K562 (cell line): ENCODE measurements around the gene RNF2. TPM values are rescaled to one million over a fixed set of nuclear protein-coding genes. Genes with fewer than 3 reads are reported as not detected.
"Not testable (repeated sequence)": the region's sequence is repeated elsewhere in the genome, so short reads cannot be mapped to it uniquely, and the experiment has no call there.

Experiments
- ATAC-seq: fragments of 200-7000 bp; cut with Tn5 transposase; 3 replicates; pipeline ENCODE4 v1.9.1; 2020; ENCODE audit warnings: moderate library complexity
- BruUV-seq: library from RNA; stranded (reverse); fragments of 400-500 nt; replicated peaks from 2 replicates; lab custom pipeline; 2021; lab: Mats Ljungman, UMichigan
- CTCF ChIA-PET: fragments of 300-600 bp; formaldehyde crosslinking; extraction: SDS; loops from one replicate; lab custom pipeline; 2021; ENCODE audit warnings: low intra/inter-chr PET ratio; lab: Yijun Ruan, JAX
- POLR2A ChIA-PET: fragments of 300-600, 350-650 bp; sonication (Branson Sonifier 250); formaldehyde crosslinking; extraction: SDS; loops from one replicate; lab custom pipeline; 2021; ENCODE audit warnings: antibody characterized with exemption, inconsistent platforms; lab: Yijun Ruan, JAX
- DNase-seq, 4 experiments: peaks; one replicate each; pipeline versions ENCODE4 v3.0.0 to v3.0.0-alpha.2; 2011 to 2018; ENCODE audit warnings: low spot score in 3 of 4, mixed read lengths in 3 of 4; ENCODE audit errors: extremely low read depth in 1 of 4
- FAIRE-seq: peaks from 2 replicates; lab custom pipeline; 2011; peaks lifted over from hg19 to GRCh38; lab: Jason Lieb, UNC
- H2AFZ ChIP-seq: 2 replicates; pipeline ENCODE4 v1.6.0; 2011; ENCODE audit warnings: low read depth, low read length, control low read depth, inconsistent platforms
- H3K27ac ChIP-seq: fragments of 200-600 bp; 3 replicates; pipeline ENCODE4 v1.8.0; 2011; ENCODE audit warnings: low read depth, mild to moderate bottlenecking, control low read depth, inconsistent platforms, low read length, moderate library complexity, mixed read lengths; ENCODE audit errors: extremely low read depth
- H3K27me3 ChIP-seq, 2 experiments: fragments of 300-600 bp in 1 of 2; 2 replicates in 1 of 2; 3 replicates in 1 of 2; pipeline versions ENCODE4 v1.6.0 to v1.8.0; 2011; ENCODE audit warnings: inconsistent platforms in 2 of 2, low read length in 2 of 2, mild to moderate bottlenecking in 1 of 2, mixed read lengths in 1 of 2, moderate library complexity in 1 of 2; ENCODE audit not compliant: control insufficient read depth in 2 of 2, insufficient read depth in 2 of 2
- H3K36me3 ChIP-seq: fragments of 300-600 bp; 3 replicates; pipeline ENCODE4 v1.8.0; 2011; ENCODE audit warnings: mild to moderate bottlenecking, low read length, inconsistent platforms; ENCODE audit not compliant: control insufficient read depth, insufficient read depth
- H3K4me1 ChIP-seq, 2 experiments: fragments of 200-600 bp in 1 of 2; replicated peaks in 1 of 2; 2 replicates in 1 of 2; 3 replicates in 1 of 2; pipeline versions ENCODE4 v1.5.1 to v1.8.0; 2011; ENCODE audit warnings: inconsistent platforms in 2 of 2, low read length in 2 of 2, mild to moderate bottlenecking in 1 of 2, mixed read lengths in 1 of 2, moderate library complexity in 1 of 2; ENCODE audit not compliant: control insufficient read depth in 2 of 2, insufficient read depth in 2 of 2
- H3K4me2 ChIP-seq: 2 replicates; pipeline ENCODE4 v1.6.1; 2011; ENCODE audit warnings: low read length, control low read depth, inconsistent platforms, mixed read lengths; ENCODE audit not compliant: insufficient read depth
- H3K4me3 ChIP-seq: fragments of 200-600 bp; sonication (generic), shearing (Covaris generic); 2 replicates; pipeline ENCODE4 v1.5.1; 2016; ENCODE audit warnings: control low read depth, inconsistent platforms
- H3K79me2 ChIP-seq: fragments of 200-600 bp; 3 replicates; pipeline ENCODE4 v1.8.0; 2011; ENCODE audit warnings: low read length, inconsistent platforms; ENCODE audit not compliant: control insufficient read depth, insufficient read depth
- H3K9ac ChIP-seq, 2 experiments: 2 replicates each; pipeline versions ENCODE4 v1.6.0 to v1.6.1; 2011; ENCODE audit warnings: low read depth in 2 of 2, low read length in 2 of 2, control low read depth in 1 of 2, inconsistent platforms in 1 of 2, mild to moderate bottlenecking in 1 of 2, mixed read lengths in 1 of 2; ENCODE audit not compliant: insufficient read depth in 1 of 2
- H3K9me1 ChIP-seq: one replicate; pipeline ENCODE4 v1.6.0; 2011; ENCODE audit warnings: inconsistent platforms, mild to moderate bottlenecking, low read length, moderate library complexity; ENCODE audit not compliant: control insufficient read depth, insufficient read depth
- H3K9me3 ChIP-seq: replicated peaks from 2 replicates; pipeline ENCODE4 v1.5.1; 2011; ENCODE audit warnings: low read depth, low read length, inconsistent platforms; ENCODE audit not compliant: control insufficient read depth, insufficient read depth
- H4K20me1 ChIP-seq: replicated peaks from 2 replicates; pipeline ENCODE4 v1.6.1; 2011; ENCODE audit warnings: low read length, inconsistent platforms, mixed read lengths; ENCODE audit not compliant: control insufficient read depth, insufficient read depth
- ETS2 ChIP-seq: IDR thresholded peaks from 2 replicates; pipeline ENCODE4 v1.6.1; 2016; ENCODE audit warnings: borderline replicate concordance, missing genetic modification characterization, mild to moderate bottlenecking, moderate library complexity, missing compliant biosample characterization; ENCODE audit not compliant: poor library complexity, severe bottlenecking
- LARP7 ChIP-seq: fragments of 450-650 bp; IDR thresholded peaks from 2 replicates; pipeline ENCODE4 v1.6.1; 2016
- MTA3 ChIP-seq: fragments of 450-650 bp; formaldehyde crosslinking; IDR thresholded peaks from 2 replicates; pipeline ENCODE4 v1.6.1; 2017; ENCODE audit warnings: mild to moderate bottlenecking, borderline replicate concordance
- NR2F6 ChIP-seq: fragments of 450-650 bp; formaldehyde crosslinking; IDR thresholded peaks from 2 replicates; pipeline ENCODE4 v1.4.0; 2020; ENCODE audit warnings: mild to moderate bottlenecking
- SP1 ChIP-seq: sonication (generic); formaldehyde crosslinking; IDR thresholded peaks from 2 replicates; pipeline ENCODE4 v1.8.1; 2022; ENCODE audit warnings: mild to moderate bottlenecking, missing genetic modification reagents
- ZC3H11A ChIP-seq: IDR thresholded peaks from 2 replicates; pipeline ENCODE4 v1.6.1; 2012; ENCODE audit warnings: low read depth, low read length, improper control_type of control experiment
- ZNF146 ChIP-seq: IDR thresholded peaks from one replicate; pipeline ENCODE4 v1.6.1; 2018; ENCODE audit warnings: missing compliant biosample characterization; ENCODE audit not compliant: unreplicated experiment
- ZNF316 ChIP-seq: fragments of 450-650 bp; IDR thresholded peaks from 2 replicates; pipeline ENCODE4 v1.6.1; 2016
- WGBS: fragments of 100-300 bp; shearing (Covaris generic); methylation state at CpG from one replicate; pipeline ENCODE4 v1.1.6; 2016; ENCODE audit warnings: low coverage, mixed read lengths; ENCODE audit not compliant: insufficient coverage; ENCODE audit errors: missing lambda C conversion rate; 5-methylcytosine and 5-hydroxymethylcytosine counted together
- in situ Hi-C: fragments of 300-500 bp; cut with MboI; formaldehyde crosslinking; loops from 4 replicates; pipeline ENCODE4 v1.15.0; 2018; ENCODE audit warnings: inconsistent platforms, mixed read lengths
- intact Hi-C: fragments of 100-400 bp; cut with micrococcal nuclease; formaldehyde crosslinking; loops from 2 replicates; pipeline ENCODE4 v1.14.2; 2022
- polyA plus RNA-seq, 8 experiments: library from polyadenylated mRNA; depleted of rRNA in 4 of 8; stranded (reverse) in 5 of 8; unstranded in 3 of 8; fragments of >200 nt; fragmentation: Nextera tagmentation in 2 of 8; fragmentation: Illumina TruSeq in 1 of 8; extraction: Ambion mirVana in 2 of 8; extraction: Trizol in 1 of 8; gene quantifications; 2 replicates each; pipeline versions ENCODE4 v1.2.1 to v1.2.3, GENCODE V29; 2011 to 2014; ENCODE audit warnings: inconsistent platforms in 1 of 8, missing spikeins in 1 of 8
- total RNA-seq, 7 experiments: library from RNA; depleted of rRNA in 6 of 7; stranded (reverse); fragments of >200 nt in 6 of 7; fragmentation: Illumina TruSeq in 2 of 7; extraction: Trizol in 2 of 7; gene quantifications; 2 replicates each; pipeline versions ENCODE4 v1.2.1 to v1.2.3, GENCODE V29; 2011 to 2021; ENCODE audit warnings: low replicate concordance in 1 of 7

The RNF2 gene
- total and polyA plus RNA-seq, 9 of the 15 experiments (the other 6 are each of a cell fraction or from before 2014, with no cell fraction given): 7.1 to 66.5 (median 32.9) TPM

GRCh38 chr1:185044981-185045813, at the start of gene RNF2 (continued):
- TF ChIP-seq ETS2: no peak
- TF ChIP-seq MTA3: peak; percentile 57; the same call in 1 of the 2 replicates
- no peak for TF ChIP-seq LARP7
- peak; percentile 53 for TF ChIP-seq SP1 (CRISPR knock-in tag)
- no peak for TF ChIP-seq NR2F6 (CRISPR knock-in tag)
- no peak for TF ChIP-seq ZC3H11A
- TF ChIP-seq ZNF316: no peak
- TF ChIP-seq, all 486 proteins: peak for 126

DNA sequence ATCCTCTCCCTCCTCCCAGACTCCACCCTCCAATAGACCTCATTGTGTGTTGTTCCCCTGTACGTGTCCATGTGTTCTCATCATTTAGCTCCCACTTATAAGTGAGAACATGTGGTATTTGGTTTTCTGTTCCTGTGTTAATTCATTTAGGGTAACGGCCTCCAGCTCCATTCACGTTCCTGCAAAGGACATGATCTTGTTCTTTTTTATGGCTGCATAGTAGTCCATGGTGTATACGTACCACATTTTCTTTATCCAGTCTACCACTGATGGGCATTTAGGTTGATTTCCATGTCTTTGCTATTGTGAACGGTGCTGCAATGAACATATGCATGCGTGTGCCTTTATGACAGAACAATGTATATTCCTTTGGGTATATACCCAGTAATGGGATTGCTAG, 45.4 kb upstream of the RNF2 start:
- DNase-seq, H3K4me2 ChIP-seq, in situ Hi-C loops, BruUV-seq, H3K4me3 ChIP-seq, CTCF ChIA-PET, ATAC-seq, intact Hi-C loops, FAIRE-seq, H3K4me1 ChIP-seq, H3K79me2 ChIP-seq, H3K9ac ChIP-seq: not testable (repeated sequence)
- WGBS: 26% methylated on average over 6 of the region's 6 CpGs
- POLR2A ChIA-PET: interaction anchor here (0.7 to 1.2 kb wide), 2 partner anchors 9 to 421 kb away, joined by 3 to 4 read pairs; no protein-coding TSS in a partner anchor
- peak; percentile 87 for TF ChIP-seq ZNF146
- TF ChIP-seq, all 486 proteins: peak for 1; not testable (repeated sequence) for 485
- H3K27me3 ChIP-seq, H2AFZ ChIP-seq, H3K27ac ChIP-seq, H3K36me3 ChIP-seq, H3K9me3 ChIP-seq, H4K20me1 ChIP-seq, H3K9me1 ChIP-seq: not testable (repeated sequence)
